ENCODE data around the gene ARHGEF28.

ARHGEF28 gene

DNA sequence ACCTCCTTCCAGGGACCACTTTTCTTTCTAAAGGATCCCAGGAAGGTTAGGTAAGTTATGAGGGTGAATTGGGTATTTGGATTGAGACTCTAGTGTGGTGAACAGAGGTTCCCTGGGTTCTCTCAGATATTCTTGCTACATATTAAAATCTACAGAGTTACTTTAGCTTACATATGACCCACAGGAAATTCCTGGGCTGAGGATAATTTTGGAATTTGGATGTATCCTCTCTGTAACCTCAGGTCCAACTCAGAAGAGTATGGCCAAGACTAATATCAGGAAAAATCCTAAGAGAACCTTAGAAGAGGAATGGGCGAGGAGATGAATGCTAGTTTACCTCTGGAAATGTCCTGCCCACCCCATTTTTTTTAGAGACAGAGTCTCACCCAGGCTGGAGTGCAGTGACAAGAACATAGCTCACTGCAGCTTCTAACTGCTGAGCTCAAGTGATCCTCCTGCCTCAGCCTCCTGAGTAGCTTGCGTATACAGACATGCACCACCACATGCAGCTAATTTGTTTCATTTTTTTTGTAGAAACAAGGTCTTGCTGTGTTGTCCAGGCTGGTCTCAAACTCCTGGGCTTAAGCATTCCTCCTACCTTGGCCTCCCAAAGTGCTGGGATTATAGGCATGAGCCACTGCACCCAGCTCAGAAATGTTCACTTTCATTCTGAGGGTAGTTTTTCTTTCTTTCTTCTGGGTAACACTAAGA lies 196.4 kb downstream of the ARHGEF28 start:
- DNase-seq: no peak

DNA sequence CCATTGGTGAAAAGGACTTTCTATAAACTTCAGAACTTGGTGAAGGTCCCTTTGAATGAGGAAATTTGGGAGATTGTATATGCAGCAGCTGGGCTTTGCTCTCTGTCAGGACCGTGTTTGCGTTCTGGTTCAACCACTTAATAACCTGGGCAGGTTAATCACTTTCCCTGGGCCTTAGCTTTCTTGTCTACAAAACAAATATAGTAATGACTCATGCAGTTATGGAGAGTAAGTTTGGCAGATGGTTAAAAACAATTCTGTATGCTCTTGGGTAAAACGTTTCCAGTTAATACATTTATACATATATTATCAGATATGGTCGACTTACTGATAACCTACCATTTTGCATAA lies 197.0 kb downstream of the ARHGEF28 start:
- no peak for DNase-seq

DNA sequence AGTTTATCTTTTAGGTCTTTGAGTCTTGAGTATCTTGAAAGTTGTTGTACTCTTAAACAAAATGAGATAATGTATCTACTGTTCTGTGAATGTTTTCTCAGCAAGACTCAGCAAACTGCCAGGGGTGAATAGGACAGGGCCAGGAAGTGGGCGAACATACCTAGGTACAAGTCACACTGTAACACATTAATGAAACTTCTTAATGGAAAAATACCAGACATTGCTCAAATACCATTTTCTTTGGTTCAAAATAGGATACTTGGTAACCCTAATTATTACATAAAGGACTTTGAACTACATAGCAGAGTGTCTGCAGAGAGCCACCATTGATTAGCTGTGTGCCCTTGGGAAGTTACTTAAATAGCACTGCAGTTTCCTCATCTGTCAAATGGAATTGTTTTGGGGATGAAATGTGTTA lies 197.5 kb downstream of the ARHGEF28 start:
- DNase-seq: no peak

DNA sequence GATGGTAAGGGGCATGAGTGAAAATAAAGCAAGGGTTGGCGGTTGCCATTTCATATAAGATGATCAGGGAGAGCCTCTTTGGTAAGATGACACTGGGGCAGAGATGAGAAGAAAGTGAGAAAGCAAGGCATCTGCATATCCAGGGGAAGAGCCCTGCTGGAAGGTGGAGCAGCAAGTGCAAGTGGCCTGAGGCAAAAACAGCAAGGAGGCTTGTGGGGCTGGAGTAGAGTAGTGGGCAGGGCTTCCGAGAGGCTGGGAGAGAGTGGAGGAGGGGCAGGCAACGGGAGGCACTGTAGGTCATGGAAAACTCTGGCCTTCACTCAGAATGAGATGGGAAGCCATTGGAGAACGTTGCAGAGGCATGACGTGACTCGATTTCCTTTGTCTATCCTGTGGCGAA lies 199.2 kb downstream of the ARHGEF28 start:
- DNase-seq: no peak

DNA sequence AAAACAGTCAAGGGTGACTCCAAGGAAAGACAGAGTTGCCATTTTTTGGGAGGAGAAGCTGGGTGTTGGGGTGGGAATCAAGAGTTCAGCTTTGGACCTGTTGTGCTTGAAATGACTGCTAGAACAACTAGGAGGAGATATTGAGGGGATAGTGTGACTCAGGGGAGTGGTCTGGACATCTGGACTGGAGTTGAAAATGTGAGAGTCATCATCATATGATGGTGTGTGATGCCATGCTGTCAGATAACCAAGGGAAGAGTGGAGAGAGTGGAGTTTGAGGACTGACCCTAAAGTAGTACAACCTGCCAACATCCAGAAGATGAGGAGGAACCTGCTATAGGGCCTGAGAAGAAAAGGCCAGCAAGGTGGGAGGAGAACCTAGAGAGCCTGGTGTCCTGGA lies 199.7 kb downstream of the ARHGEF28 start:
- no peak for DNase-seq

DNA sequence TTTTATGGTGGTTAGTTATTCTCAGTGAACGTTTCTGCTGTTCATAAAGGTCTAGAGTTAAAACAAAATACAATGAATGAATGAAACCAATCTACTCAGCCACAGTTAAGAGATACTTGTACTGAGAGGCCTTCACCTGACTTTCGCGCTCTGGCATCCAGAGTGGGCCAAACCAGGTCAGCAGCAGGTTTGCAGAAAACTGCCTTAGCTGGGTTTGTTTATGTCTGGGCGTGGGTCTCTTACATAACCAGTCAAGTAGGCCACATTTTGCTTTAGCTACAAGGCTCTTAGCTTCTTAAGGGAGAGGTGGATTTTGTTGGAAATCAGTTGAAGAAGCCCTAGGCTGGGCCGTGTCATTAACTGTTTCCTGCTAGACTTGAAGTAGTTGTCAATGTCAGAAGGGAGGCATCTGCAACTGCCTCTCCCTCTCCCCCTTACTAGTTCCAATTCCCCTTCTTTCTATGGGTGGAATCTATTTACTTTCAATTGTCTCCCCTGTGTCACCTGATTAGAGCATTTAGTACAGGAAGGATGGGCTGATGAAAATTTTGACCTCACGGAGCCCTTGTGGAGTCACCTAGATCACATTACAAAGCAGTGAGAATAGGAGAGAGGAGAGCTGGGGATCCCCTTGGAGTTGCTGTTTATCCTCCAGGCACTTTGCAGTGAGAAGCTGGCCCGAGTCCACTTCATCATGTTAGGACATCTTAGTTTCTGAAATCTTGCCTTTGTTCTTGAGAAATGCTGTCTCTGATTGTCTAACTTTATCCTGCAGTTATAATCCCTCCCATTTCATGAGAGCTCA lies 200.5 kb downstream of the ARHGEF28 start:
- DNase-seq: no peak

DNA sequence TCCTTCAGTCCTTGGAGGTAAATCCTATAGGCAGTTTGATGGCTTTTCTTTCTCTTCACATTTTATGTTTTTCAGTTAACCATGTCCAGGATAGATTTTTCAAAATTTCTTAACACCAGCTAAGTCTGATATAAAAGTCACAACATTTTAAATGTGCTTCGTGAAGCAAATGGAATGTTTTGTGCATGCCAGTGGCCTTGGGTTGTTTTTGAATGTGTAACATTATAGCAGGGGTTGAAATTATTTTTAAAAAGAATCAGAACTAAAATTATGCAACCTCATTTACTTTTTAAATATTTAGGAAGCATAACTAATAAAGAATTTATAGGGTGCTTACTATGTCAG lies 201.1 kb downstream of the ARHGEF28 start:
- no peak for DNase-seq

DNA sequence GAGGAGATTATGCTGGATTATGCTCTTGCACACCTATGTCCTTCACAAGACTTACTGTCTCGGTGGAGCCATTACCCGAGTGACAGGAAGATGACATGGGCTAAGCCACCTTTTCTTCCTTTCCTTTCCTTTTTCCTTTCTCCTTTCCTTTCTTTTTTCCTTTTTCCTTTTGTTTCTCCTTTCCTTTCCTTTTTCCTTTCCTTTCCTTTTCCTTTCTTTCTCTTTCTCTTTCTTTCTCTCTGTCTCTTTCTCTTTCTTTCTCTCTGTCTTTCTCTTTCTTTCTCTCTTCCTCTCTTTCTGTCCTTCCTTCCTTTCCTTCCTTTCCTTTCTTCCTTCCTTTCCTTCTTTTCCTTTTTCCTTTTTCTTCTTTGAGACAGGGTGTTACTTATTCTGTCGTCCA lies 202.5 kb downstream of the ARHGEF28 start:
- no peak for DNase-seq

DNA sequence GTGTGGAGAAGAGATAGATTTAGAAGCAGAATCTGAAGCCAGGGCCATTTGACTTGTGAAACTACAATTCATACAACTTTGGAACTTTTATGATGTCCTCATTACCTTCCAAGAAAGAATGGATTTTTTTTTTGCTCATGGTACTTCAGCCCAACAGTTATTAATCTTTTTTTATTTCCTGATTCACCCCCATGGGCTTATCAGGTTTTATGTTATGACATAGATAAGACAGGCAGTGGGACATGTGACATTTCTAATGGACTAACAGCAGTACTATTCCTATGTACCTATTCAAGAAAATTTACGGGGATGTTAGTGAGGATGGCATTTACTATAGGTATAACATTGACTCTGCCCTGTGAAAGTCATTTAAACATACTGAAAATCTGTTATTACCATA lies 204.7 kb downstream of the ARHGEF28 start:
- no peak for DNase-seq

DNA sequence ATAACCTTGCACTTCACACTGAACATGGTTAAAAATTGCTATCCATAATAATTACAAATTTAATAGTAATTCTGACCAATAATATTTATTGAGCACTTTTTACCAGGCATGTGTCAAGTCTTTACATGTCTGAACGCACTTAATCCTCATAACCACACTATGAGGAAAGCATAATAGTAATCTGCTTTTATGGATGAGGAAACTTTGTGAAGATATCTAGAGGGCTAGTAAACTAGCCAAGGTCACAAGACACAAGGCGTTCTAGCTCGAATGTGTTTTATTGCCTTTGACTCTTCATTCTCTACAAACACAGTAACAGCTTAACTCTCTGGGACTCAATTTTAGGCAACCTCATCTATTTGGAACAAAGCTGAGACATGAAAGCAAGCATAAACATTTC lies 205.1 kb downstream of the ARHGEF28 start:
- DNase-seq: no peak

DNA sequence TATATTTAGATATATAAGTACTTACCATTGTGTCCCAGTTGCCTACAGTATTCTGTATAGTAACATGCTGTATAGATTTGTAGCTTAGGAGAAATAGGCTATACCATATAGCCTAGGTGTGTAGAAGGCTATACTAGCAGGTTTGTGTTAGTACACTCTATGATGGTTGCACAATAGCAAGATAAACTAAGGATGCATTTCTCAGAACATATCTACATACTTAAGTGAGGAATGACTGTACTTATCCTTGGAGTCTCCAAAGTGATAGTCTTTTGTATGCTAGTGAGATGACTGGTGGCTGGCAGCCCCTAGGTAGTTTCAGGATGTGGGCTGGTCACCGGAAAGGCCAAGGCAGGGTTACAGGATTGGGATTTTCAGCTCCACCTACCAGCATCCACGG lies 208.7 kb downstream of the ARHGEF28 start:
- DNase-seq: no peak

DNA sequence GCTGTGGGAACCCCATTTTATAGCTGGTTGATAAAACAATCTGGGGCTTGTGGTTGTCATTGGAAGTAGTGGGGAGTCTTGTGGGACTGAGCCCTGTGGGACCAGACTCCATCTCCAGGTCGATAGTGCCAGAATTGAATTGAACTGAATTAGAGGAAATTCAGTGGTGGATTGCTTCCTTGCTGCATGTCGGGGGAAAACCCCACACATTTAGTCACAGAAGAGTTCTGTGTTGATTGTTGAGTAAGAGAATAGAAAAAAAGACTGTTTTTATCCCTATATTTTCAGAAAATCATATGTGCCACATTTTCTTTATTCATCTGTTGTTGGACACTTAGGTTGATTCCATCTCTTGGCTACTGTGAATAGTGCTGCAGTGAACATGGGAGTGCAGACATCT lies 209.7 kb downstream of the ARHGEF28 start:
- no peak for DNase-seq

DNA sequence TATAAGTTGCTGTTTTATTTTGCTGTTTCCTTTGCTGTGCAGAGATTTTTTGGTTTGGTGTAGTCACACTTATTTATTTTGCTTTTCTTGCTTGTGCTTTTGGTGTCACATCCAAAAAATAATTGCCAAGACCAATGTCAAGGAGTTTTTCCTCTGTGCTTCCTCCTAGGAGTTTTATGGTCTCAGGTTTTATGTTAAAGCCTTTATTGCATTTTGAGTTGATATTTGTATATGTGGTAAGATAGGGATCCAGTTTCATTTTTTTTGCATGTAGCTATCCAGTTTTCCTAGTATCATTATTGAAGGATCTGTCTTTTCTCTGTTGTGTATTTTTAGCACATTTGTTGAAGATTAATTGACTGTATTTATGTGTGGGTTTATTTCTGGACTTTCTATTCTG lies 210.6 kb downstream of the ARHGEF28 start:
- no peak for DNase-seq

DNA sequence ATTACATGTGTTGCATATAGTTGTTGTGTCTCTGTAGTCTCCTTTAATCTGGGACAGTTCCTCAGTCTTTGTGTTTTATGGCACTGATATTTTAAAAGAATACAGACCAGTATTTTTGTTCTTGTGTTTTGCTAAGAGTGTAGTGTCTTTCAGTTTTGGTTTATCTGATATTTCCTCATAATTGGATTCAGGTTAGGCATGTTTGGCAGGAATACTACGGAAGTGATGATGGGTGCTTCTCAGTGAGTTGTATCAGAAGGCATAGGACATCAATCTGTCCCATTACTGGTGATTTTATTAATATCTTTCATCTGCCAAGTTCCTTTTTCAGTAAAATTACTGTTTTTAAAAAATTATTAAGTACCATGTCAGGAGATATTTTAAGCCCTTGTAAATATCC lies 212.9 kb downstream of the ARHGEF28 start:
- no peak for DNase-seq

DNA sequence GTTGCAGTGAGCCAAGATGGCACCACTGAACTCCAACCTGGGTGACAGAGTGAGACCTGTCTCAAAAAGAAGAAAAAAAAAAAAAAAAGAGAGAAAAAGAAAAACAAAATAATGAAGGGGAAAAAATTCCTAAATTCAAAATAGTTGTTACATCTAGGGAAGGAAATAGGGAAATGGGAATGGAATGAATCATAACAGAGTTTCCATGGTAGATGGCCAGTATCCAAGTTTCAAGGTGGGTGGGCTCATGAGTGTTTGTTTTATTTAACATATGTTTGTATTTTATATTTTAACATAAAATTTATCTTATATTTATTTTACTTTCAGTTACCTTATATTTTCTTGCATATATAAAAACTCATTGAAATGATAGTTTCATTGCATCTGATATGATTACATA lies 215.6 kb downstream of the ARHGEF28 start:
- DNase-seq: no peak

DNA sequence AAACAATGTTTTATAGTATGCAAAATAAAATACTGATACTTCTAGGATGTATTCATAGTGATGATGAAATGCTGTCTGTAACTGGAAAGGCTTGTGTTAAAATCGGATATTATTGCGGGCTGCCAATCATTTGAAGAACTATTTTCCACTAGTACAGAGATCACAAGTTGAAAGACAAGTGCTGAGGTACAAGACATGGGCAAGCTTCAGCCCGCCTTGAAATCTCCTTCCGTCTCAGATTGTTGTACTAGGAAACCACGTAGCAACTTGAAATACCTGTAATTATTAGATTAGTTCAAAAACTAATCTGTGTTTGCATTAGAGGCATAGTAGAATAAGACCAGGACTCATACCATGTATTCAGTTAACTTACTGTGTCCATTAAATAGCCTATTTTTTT lies 218.2 kb downstream of the ARHGEF28 start:
- DNase-seq: no peak

DNA sequence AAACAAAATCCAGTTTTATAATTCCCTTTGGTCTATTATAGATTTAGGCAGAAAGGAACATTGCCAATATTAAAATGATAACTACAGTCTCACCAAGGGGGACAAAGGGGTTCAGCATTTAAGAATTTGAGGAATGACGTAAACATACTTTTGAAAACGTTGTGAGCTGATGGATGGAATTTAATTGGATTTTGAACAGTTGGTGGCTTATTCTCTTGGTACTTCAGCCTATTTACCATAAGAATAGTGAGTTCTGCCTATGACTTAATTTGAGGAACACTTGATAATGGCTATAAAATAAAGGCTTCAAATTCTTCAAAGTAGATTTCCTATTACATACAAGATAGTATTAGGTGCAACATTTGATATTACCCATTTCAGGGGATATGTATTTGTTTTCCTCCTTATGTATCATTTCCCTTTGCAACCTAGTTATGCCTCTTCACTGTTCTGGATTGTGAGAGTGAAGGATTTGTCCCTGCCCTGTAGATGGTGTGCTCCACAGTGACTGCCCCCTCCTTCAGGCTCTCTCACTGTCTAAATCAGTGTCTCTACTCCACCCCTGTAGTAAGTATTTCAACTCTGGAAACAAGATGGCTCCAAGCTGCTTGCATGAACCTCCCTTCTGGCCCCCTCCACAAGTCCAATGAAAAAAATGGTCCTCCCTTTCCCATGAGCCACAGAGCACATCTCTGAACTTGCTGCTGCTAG lies 225.6 kb downstream of the ARHGEF28 start:
- DNase-seq: no peak

DNA sequence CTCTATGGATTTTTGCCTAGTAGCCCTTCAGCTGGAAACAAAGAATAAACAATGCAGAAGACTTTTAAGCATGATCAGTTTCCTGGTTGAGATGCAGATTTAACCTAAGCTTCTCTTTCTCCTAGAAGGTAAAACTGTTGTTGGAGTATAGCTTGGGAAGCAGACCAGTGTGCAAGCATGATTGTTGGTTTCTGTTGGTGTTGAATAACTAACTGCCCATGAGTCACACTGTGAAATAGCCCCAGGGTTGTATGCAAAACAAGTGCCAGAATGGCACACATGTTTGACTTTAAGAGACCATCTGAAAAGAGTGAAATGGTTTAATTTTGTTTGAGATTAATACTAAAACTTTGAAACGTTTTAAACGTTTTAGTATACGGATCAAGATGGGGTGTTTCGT lies 227.1 kb downstream of the ARHGEF28 start:
- DNase-seq: no peak

DNA sequence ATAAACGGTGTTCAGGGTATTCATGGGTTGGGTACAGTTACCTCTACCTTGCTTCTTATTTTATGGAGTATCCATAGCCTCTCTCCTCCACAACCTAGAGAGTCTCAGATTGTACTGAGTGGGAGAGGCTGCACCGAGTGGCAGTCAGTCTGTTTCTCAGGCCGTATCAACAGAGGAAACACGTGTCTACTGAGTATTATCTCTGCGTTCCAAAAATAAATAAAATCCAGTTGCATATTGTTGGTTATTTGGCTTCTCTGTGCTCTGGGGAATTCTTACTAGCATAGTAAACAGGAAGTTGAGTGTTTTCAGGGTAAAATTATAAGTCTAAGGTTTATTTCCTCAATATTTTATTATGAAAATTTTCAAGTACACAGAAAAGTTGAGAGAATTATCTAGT lies 231.0 kb downstream of the ARHGEF28 start:
- no peak for DNase-seq

DNA sequence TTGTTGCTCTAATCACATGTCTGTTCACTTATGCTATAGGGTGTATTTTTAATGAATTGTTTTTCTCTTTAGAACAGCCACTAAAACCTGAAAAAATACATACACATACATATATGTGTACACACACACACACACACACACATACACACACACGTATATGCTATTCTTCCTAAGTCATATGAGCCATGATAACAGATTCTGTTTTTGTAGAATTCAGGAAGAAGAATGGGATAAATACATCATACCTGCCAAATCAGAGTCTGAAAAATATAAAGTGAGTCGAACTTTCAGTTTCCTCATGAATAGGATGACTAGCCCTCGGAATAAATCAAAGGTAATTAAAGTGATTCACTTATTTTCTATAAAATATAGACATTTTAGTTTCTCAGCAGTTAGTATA lies 231.4 kb downstream of the ARHGEF28 start:
- DNase-seq: no peak

DNA sequence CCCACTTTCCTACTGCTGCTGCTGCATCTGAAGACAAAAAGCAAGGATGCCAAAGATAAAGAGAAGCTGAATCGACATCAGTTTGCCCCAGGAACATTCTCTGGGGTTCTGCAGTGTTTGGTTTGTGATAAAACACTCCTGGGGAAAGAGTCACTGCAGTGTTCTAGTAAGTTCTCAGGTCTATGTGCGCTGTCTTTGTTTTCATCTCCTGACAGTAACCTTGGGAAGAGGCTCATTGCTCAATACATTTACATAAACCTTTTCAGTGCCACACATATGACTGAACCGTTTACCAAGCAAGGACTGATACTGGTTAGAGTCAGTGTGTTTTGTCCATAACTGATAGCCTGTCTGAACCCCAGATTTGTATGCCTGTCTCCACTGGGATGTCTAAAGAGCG lies 232.1 kb downstream of the ARHGEF28 start:
- DNase-seq: no peak

DNA sequence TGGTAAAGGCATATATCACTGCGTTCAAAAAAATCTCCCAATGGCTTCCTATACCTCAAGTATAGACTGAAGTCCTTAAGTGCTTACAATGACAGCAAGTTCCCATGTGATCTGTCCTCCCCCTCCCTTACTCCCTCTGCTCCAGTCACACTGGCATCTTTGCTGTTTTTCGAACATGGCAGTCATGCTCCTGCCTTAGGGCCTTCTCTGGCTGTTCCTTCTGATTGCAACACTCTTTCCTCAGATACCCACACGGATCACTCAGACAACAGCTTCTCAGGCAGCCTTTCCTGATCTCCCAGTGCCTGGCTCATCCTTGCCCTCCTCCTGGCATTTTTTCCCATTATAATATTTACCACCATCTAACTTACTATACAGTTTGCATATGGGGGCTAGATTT lies 232.8 kb downstream of the ARHGEF28 start:
- DNase-seq: no peak

DNA sequence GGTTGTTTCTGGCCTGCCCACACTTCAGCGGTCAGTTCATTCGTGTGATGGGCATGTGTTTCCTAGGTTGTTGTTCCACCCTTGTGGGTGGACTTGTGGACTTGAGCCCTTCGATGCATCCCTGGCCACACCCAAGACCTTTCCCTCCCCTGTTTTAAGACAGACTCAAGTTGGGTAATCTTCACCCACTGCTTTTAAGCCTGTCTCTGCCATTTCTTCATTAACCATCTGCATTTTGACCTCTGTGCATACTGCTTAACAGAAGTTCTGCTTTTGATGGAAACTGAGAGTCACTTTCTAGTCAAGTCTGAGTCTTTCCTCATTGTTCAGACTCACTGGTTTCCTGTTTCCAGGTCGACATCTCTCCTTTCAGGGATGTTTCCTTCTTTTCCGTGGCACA lies 233.7 kb downstream of the ARHGEF28 start:
- no peak for DNase-seq

DNA sequence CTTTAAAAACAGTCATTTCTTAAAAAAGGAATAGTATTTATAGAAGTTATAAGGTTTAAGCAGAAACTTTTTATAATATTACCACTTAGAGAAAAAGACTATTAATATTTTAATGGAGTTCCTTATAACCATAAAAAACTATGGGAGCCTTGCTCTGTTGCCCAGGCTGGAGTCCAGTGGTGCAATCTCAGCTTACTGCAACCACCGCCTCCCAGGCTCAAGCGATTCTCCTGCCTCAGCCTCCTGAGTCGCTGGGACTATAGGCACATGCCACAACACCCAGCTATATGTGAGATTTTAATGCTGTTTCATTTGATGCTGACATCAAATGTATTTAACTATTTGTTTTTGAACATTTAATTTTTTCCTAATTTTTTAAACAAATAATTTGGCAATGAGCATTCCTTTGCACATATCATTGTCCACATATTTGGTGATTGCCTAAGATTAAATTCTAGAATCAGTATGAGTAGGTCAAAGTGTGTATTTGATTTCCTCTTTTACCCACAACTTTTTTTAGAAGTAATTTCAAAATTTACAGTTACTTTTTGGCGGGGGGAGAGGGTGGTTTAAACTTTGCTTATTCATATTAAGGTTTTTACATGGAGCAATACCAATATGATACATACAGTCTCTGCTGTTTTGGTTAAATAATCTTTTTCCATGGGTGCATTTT lies 235.5 kb downstream of the ARHGEF28 start:
- DNase-seq: no peak

All from RPMI8226 (cell line).